ENCODE data around the gene RIF1.

The RIF1 gene

GRCh38 chr2:151481744-151482143 lies 72.0 kb downstream of the RIF1 start:
- Histone ChIP-seq H3K4me1 (ENCODE audit: control insufficient read depth, insufficient read depth, low read length) (no peaks in the 10 kb centered on the region), H3K36me3 (ENCODE audit: control insufficient read depth, insufficient read depth, low read length) (peaks cover 86% of the 10 kb centered on the region), H3K9me3 (ENCODE audit: control insufficient read depth, insufficient read depth, low read depth, low read length) (no peaks in the 10 kb centered on the region), H3K27ac (ENCODE audit: low read depth, low read length) (no peak overlapping the region), H3K4me3 (ENCODE audit: low read depth, low read length) (no peak overlapping the region), H3K9ac (ENCODE audit: low read length) (no peak overlapping the region), H3K27me3 (ENCODE audit: control insufficient read depth, insufficient read depth, low read length) (no peaks in the 10 kb centered on the region)

- Histone ChIP-seq H3K4me3 (ENCODE audit: low read depth, low read length) (no peak overlapping the region), H3K27ac (ENCODE audit: low read depth, low read length) (no peak overlapping the region), H3K9ac (ENCODE audit: low read length) (no peak overlapping the region), H3K4me1 (ENCODE audit: control insufficient read depth, insufficient read depth, low read length) (no peaks in the 10 kb centered on the region), H3K27me3 (ENCODE audit: control insufficient read depth, insufficient read depth, low read length) (no peaks in the 10 kb centered on the region), H3K36me3 (ENCODE audit: control insufficient read depth, insufficient read depth, low read length) (peaks cover 81% of the 10 kb centered on the region), H3K9me3 (ENCODE audit: control insufficient read depth, insufficient read depth, low read depth, low read length) (no peaks in the 10 kb centered on the region)
These were observed 72.5 kb downstream of the RIF1 start for GRCh38 chr2:151482171-151482725.

GRCh38 chr2:151483546-151483945 lies 73.8 kb downstream of the RIF1 start:
- H3K9me3 ChIP-seq (ENCODE audit: control insufficient read depth, insufficient read depth, low read depth, low read length): no peaks in the 10 kb centered on the region
- peaks cover 73% of the 10 kb centered on the region for H3K36me3 ChIP-seq (ENCODE audit: control insufficient read depth, insufficient read depth, low read length)
- H3K27me3 ChIP-seq (ENCODE audit: control insufficient read depth, insufficient read depth, low read length): no peaks in the 10 kb centered on the region

GRCh38 chr2:151484100-151484499 lies 74.4 kb downstream of the RIF1 start:
- peaks cover 68% of the 10 kb centered on the region for H3K36me3 ChIP-seq (ENCODE audit: control insufficient read depth, insufficient read depth, low read length)
- no peaks in the 10 kb centered on the region for H3K9me3 ChIP-seq (ENCODE audit: control insufficient read depth, insufficient read depth, low read depth, low read length)
- H3K4me3 ChIP-seq (ENCODE audit: low read depth, low read length): no peak overlapping the region
- no peaks in the 10 kb centered on the region for H3K27me3 ChIP-seq (ENCODE audit: control insufficient read depth, insufficient read depth, low read length)
- H3K9ac ChIP-seq (ENCODE audit: low read length): no peak overlapping the region
- H3K4me1 ChIP-seq (ENCODE audit: control insufficient read depth, insufficient read depth, low read length): no peaks in the 10 kb centered on the region
- no peak overlapping the region for H3K27ac ChIP-seq (ENCODE audit: low read depth, low read length)

More at GRCh38 chr2:151483546-151483945, 73.8 kb downstream of the RIF1 start:
- Histone ChIP-seq H3K27ac (ENCODE audit: low read depth, low read length) (no peak overlapping the region), H3K9ac (ENCODE audit: low read length) (no peak overlapping the region), H3K4me1 (ENCODE audit: control insufficient read depth, insufficient read depth, low read length) (no peaks in the 10 kb centered on the region), H3K4me3 (ENCODE audit: low read depth, low read length) (no peak overlapping the region)

GRCh38 chr2:151486053-151486452 lies 76.4 kb downstream of the RIF1 start:
- no peak overlapping the region for H3K4me3 ChIP-seq (ENCODE audit: low read depth, low read length)
- no peak overlapping the region for H3K9ac ChIP-seq (ENCODE audit: low read length)
- peaks cover 50% of the 10 kb centered on the region for H3K36me3 ChIP-seq (ENCODE audit: control insufficient read depth, insufficient read depth, low read length)
- H3K4me1 ChIP-seq (ENCODE audit: control insufficient read depth, insufficient read depth, low read length): no peaks in the 10 kb centered on the region
- no peaks in the 10 kb centered on the region for H3K27me3 ChIP-seq (ENCODE audit: control insufficient read depth, insufficient read depth, low read length)
- no peak overlapping the region for H3K27ac ChIP-seq (ENCODE audit: low read depth, low read length)
- no peaks in the 10 kb centered on the region for H3K9me3 ChIP-seq (ENCODE audit: control insufficient read depth, insufficient read depth, low read depth, low read length)

- no peaks in the 10 kb centered on the region for H3K27me3 ChIP-seq (ENCODE audit: control insufficient read depth, insufficient read depth, low read length)
- no peak overlapping the region for H3K27ac ChIP-seq (ENCODE audit: low read depth, low read length)
- no peak overlapping the region for H3K9ac ChIP-seq (ENCODE audit: low read length)
- H3K36me3 ChIP-seq (ENCODE audit: control insufficient read depth, insufficient read depth, low read length): peaks cover 27% of the 10 kb centered on the region
- H3K4me1 ChIP-seq (ENCODE audit: control insufficient read depth, insufficient read depth, low read length): peaks cover 17% of the 10 kb centered on the region; the same call in 1 of the 2 replicates
- H3K4me3 ChIP-seq (ENCODE audit: low read depth, low read length): no peak overlapping the region
- no peaks in the 10 kb centered on the region for H3K9me3 ChIP-seq (ENCODE audit: control insufficient read depth, insufficient read depth, low read depth, low read length)
These were observed 80.6 kb downstream of the RIF1 start for GRCh38 chr2:151490276-151490675.

- Histone ChIP-seq H3K27ac (ENCODE audit: low read depth, low read length) (no peak overlapping the region), H3K36me3 (ENCODE audit: control insufficient read depth, insufficient read depth, low read length) (peaks cover 17% of the 10 kb centered on the region), H3K4me3 (ENCODE audit: low read depth, low read length) (no peak overlapping the region), H3K27me3 (ENCODE audit: control insufficient read depth, insufficient read depth, low read length) (no peaks in the 10 kb centered on the region), H3K4me1 (ENCODE audit: control insufficient read depth, insufficient read depth, low read length) (peaks cover 17% of the 10 kb centered on the region; the same call in 1 of the 2 replicates), H3K9me3 (ENCODE audit: control insufficient read depth, insufficient read depth, low read depth, low read length) (no peaks in the 10 kb centered on the region), H3K9ac (ENCODE audit: low read length) (no peak overlapping the region)
These were observed 81.8 kb downstream of the RIF1 start for GRCh38 chr2:151491496-151491895.

- no peak overlapping the region for H3K27ac ChIP-seq (ENCODE audit: low read depth, low read length)
- H3K9ac ChIP-seq (ENCODE audit: low read length): no peak overlapping the region
These were observed 88.5 kb downstream of the RIF1 start for GRCh38 chr2:151498178-151498577.

GRCh38 chr2:151506170-151506569 lies 96.5 kb downstream of the RIF1 start:
- Histone ChIP-seq H3K36me3 (ENCODE audit: control insufficient read depth, insufficient read depth, low read length) (peaks cover 4% of the 10 kb centered on the region; the same call in 1 of the 2 replicates), H3K4me3 (ENCODE audit: low read depth, low read length) (no peak overlapping the region), H3K9ac (ENCODE audit: low read length) (no peak overlapping the region), H3K27me3 (ENCODE audit: control insufficient read depth, insufficient read depth, low read length) (no peaks in the 10 kb centered on the region), H3K4me1 (ENCODE audit: control insufficient read depth, insufficient read depth, low read length) (peaks cover 4% of the 10 kb centered on the region; the same call in 1 of the 2 replicates), H3K9me3 (ENCODE audit: control insufficient read depth, insufficient read depth, low read depth, low read length) (no peaks in the 10 kb centered on the region), H3K27ac (ENCODE audit: low read depth, low read length) (no peak overlapping the region)

More at GRCh38 chr2:151498178-151498577, 88.5 kb downstream of the RIF1 start:
- Histone ChIP-seq H3K9me3 (ENCODE audit: control insufficient read depth, insufficient read depth, low read depth, low read length) (no peaks in the 10 kb centered on the region), H3K36me3 (ENCODE audit: control insufficient read depth, insufficient read depth, low read length) (0 out of 2 replicates have a peak, but pooled peaks cover 4% of the 10 kb centered on the region), H3K27me3 (ENCODE audit: control insufficient read depth, insufficient read depth, low read length) (no peaks in the 10 kb centered on the region), H3K4me3 (ENCODE audit: low read depth, low read length) (no peak overlapping the region), H3K4me1 (ENCODE audit: control insufficient read depth, insufficient read depth, low read length) (no peaks in the 10 kb centered on the region; the same call in 1 of the 2 replicates)

GRCh38 chr2:151508519-151508918 lies 98.8 kb downstream of the RIF1 start:
- Histone ChIP-seq H3K36me3 (ENCODE audit: control insufficient read depth, insufficient read depth, low read length) (peaks cover 4% of the 10 kb centered on the region; the same call in 1 of the 2 replicates), H3K9ac (ENCODE audit: low read length) (no peak overlapping the region), H3K4me3 (ENCODE audit: low read depth, low read length) (no peak overlapping the region), H3K4me1 (ENCODE audit: control insufficient read depth, insufficient read depth, low read length) (peaks cover 4% of the 10 kb centered on the region; the same call in 1 of the 2 replicates), H3K27me3 (ENCODE audit: control insufficient read depth, insufficient read depth, low read length) (no peaks in the 10 kb centered on the region), H3K27ac (ENCODE audit: low read depth, low read length) (no peak overlapping the region), H3K9me3 (ENCODE audit: control insufficient read depth, insufficient read depth, low read depth, low read length) (no peaks in the 10 kb centered on the region)

- Histone ChIP-seq H3K36me3 (ENCODE audit: control insufficient read depth, insufficient read depth, low read length) (no peaks in the 10 kb centered on the region), H3K27ac (ENCODE audit: low read depth, low read length) (no peak overlapping the region), H3K9ac (ENCODE audit: low read length) (no peak overlapping the region), H3K9me3 (ENCODE audit: control insufficient read depth, insufficient read depth, low read depth, low read length) (no peaks in the 10 kb centered on the region), H3K4me1 (ENCODE audit: control insufficient read depth, insufficient read depth, low read length) (peaks cover 9% of the 10 kb centered on the region), H3K4me3 (ENCODE audit: low read depth, low read length) (no peak overlapping the region), H3K27me3 (ENCODE audit: control insufficient read depth, insufficient read depth, low read length) (no peaks in the 10 kb centered on the region)
These were observed 109.1 kb downstream of the RIF1 start for GRCh38 chr2:151518802-151519201.
